B cell (primary cell): Measurements from ENCODE around the gene CTRB2. TPM values are rescaled to one million over a fixed set of nuclear protein-coding genes. Genes with fewer than 3 reads are reported as not detected.

Experiments used
- ATAC-seq: fragments of 200-7000 bp; cut with Tn5 transposase; one replicate; pipeline ENCODE4 v1.10.0; 2021; ENCODE audit warnings: low read depth, mild to moderate bottlenecking, moderate number of reproducible peaks, moderate library complexity
- CTCF ChIA-PET: fragments of 350-600 bp; sonication (Branson Sonifier 250); formaldehyde crosslinking; loops from one replicate; lab custom pipeline; 2021; ENCODE audit warnings: antibody characterized with exemption, inconsistent platforms; lab: Charles Lee
- POLR2A ChIA-PET: fragments of 350-600 bp; sonication (Branson Sonifier 250); formaldehyde crosslinking; loops from one replicate; lab custom pipeline; 2021; ENCODE audit warnings: antibody characterized with exemption; lab: Charles Lee
- DNase-seq: peaks from one replicate; pipeline ENCODE4 v3.0.0; 2013
- H2AFZ ChIP-seq: 2 replicates; pipeline ENCODE4 v1.6.1; 2012; ENCODE audit warnings: mild to moderate bottlenecking, low read depth, low read length; ENCODE audit not compliant: insufficient read depth, poor library complexity, severe bottlenecking
- H3K27ac ChIP-seq, 2 donors: 1 replicate in 1 of 2; 2 replicates in 1 of 2; pipeline ENCODE4 v1.5.1; 2012 to 2013; ENCODE audit warnings: low read length in 2 of 2, mild to moderate bottlenecking in 2 of 2, moderate library complexity in 1 of 2
- H3K27me3 ChIP-seq, 4 experiments: fragments of 200-600 bp in 1 of 4; sonication (generic) in 1 of 4; replicated peaks in 1 of 4; 1 replicate in 2 of 4; 2 replicates in 2 of 4; pipeline versions ENCODE4 v1.6.1 to v1.7.0; 2013 to 2016; ENCODE audit warnings: low read length in 3 of 4, mild to moderate bottlenecking in 2 of 4, mixed read lengths in 1 of 4, moderate library complexity in 1 of 4; ENCODE audit not compliant: insufficient read depth in 4 of 4, control insufficient read depth in 3 of 4; ENCODE audit errors: control extremely low read depth in 1 of 4
- H3K36me3 ChIP-seq, 2 experiments: replicated peaks in 1 of 2; 1 replicate in 1 of 2; 2 replicates in 1 of 2; pipeline versions ENCODE4 v1.6.1 to v1.7.1; 2013; ENCODE audit warnings: low read length in 1 of 2; ENCODE audit not compliant: insufficient read depth in 2 of 2, control insufficient read depth in 1 of 2; ENCODE audit errors: control extremely low read depth in 1 of 2, extremely low read depth in 1 of 2
- H3K4me1 ChIP-seq, 2 donors: fragments of 200-600 bp in 1 of 2; sonication (generic) in 1 of 2; 1 replicate in 1 of 2; 2 replicates in 1 of 2; pipeline versions ENCODE4 v1.5.1 to v1.6.1; 2013 to 2017; ENCODE audit warnings: low read length in 2 of 2; ENCODE audit not compliant: control insufficient read depth in 2 of 2, insufficient read depth in 2 of 2
- H3K4me2 ChIP-seq: replicated peaks from 2 replicates; pipeline ENCODE3; 2012; ENCODE audit warnings: mild to moderate bottlenecking, low read depth, low read length; ENCODE audit not compliant: poor library complexity, severe bottlenecking
- H3K4me3 ChIP-seq, 5 experiments: fragments of 200-600 bp in 1 of 5; sonication (generic) in 1 of 5; 1 replicate in 3 of 5; 2 replicates in 2 of 5; pipeline versions ENCODE4 v1.5.1 to v1.7.0; 2011 to 2016; ENCODE audit warnings: low read length in 4 of 5, mild to moderate bottlenecking in 4 of 5, low read depth in 2 of 5, control low read depth in 1 of 5, moderate library complexity in 1 of 5; ENCODE audit not compliant: insufficient read depth in 1 of 5; ENCODE audit errors: control extremely low read depth in 1 of 5, extremely low read depth in 1 of 5
- H3K79me2 ChIP-seq: fragments of 200-600 bp; sonication (generic); one replicate; pipeline ENCODE4 v1.6.0; 2016; ENCODE audit warnings: low read length; ENCODE audit not compliant: control insufficient read depth, insufficient read depth
- H3K9ac ChIP-seq: fragments of 200-600 bp; sonication (generic); 2 replicates; pipeline ENCODE4 v1.6.1; 2017; ENCODE audit warnings: mild to moderate bottlenecking, low read length, moderate library complexity
- H3K9me3 ChIP-seq, 3 donors: one replicate each; pipeline versions ENCODE4 v1.6.1 to v1.7.1; 2013; ENCODE audit warnings: low read length in 2 of 3; ENCODE audit not compliant: control insufficient read depth in 2 of 3, insufficient read depth in 1 of 3; ENCODE audit errors: control extremely low read depth in 1 of 3
- H4K20me1 ChIP-seq: 2 replicates; pipeline ENCODE4 v1.6.0; 2012; ENCODE audit warnings: mild to moderate bottlenecking, low read length; ENCODE audit not compliant: insufficient read depth, control insufficient read depth, poor library complexity, severe bottlenecking
- H3K27ac Mint-ChIP-seq: one replicate; pipeline ENCODE4 v1.8.0; 2021; ENCODE audit warnings: mixed read lengths
- H3K27me3 Mint-ChIP-seq: one replicate; pipeline ENCODE4 v1.8.0; 2021; ENCODE audit warnings: mixed read lengths
- H3K4me1 Mint-ChIP-seq: one replicate; pipeline ENCODE4 v1.8.0; 2021; ENCODE audit warnings: mixed read lengths
- H3K4me3 Mint-ChIP-seq: one replicate; pipeline ENCODE4 v1.8.0; 2021; ENCODE audit warnings: mixed read lengths
- H3K9me3 Mint-ChIP-seq: one replicate; pipeline ENCODE4 v1.8.0; 2022; ENCODE audit warnings: mixed read lengths; ENCODE audit not compliant: insufficient read depth
- CTCF ChIP-seq: fragments of 200-600 bp; IDR thresholded peaks from one replicate; pipeline ENCODE4 v1.8.0; 2022; ENCODE audit warnings: antibody characterized with exemption, mild to moderate bottlenecking
- EZH2 ChIP-seq: IDR thresholded peaks from 2 replicates; pipeline ENCODE4 v1.6.1; 2012; ENCODE audit warnings: borderline replicate concordance, low read depth, mild to moderate bottlenecking, moderate library complexity, low read length; ENCODE audit not compliant: insufficient read depth, poor library complexity, severe bottlenecking
- WGBS: methylation state at CpG from one replicate; pipeline ENCODE4 v1.1.5; 2013; ENCODE audit warnings: missing lambda C conversion rate; ENCODE audit not compliant: insufficient coverage; 5-methylcytosine and 5-hydroxymethylcytosine counted together
- intact Hi-C: fragments of 100-400 bp; cut with micrococcal nuclease; formaldehyde crosslinking; loops from one replicate; pipeline ENCODE4 v1.10.0; 2022
- polyA plus RNA-seq: library from polyadenylated mRNA; depleted of rRNA; stranded (reverse); fragments of >200 nt; gene quantifications from 2 replicates; pipeline ENCODE4 v1.2.3, GENCODE V29; 2012
- total RNA-seq, 2 donors: library from RNA; stranded (reverse); fragments of 120-200 nt in 1 of 2; gene quantifications; 1 replicate in 1 of 2; 2 replicates in 1 of 2; pipeline versions ENCODE4 v1.2.3 to v1.2.4, GENCODE V29; 2013 to 2022

The CTRB2 gene
- total and polyA plus RNA-seq, 2 donors (not counting 1 experiment from before 2014, with no cell fraction given): not detected

GRCh38 chr16:75179208-75179607, 27.8 kb downstream of the CTRB2 start:
- H3K36me3 ChIP-seq: no peaks in the 10 kb centered on the region
- H3K27ac Mint-ChIP-seq: no peak overlapping the region
- intact Hi-C loops: no loop called here
- no peaks in the 10 kb centered on the region for H3K4me1 Mint-ChIP-seq
- ATAC-seq (no peak), DNase-seq (no peak)
- H3K4me1 ChIP-seq: no peaks in the 10 kb centered on the region
- H3K9me3 ChIP-seq: peaks cover 1 to 39% (median 21%) of the 10 kb centered on the region in 3 donors
- no peak overlapping the region for H3K9ac ChIP-seq
- H3K4me3 Mint-ChIP-seq: peak overlapping the region; percentile 20
- no peak overlapping the region for H3K4me2 ChIP-seq
- POLR2A ChIA-PET: no interaction called here
- no peak overlapping the region for H2AFZ ChIP-seq
- H3K27me3 ChIP-seq: peaks cover 0 to 4% (median 0%) of the 10 kb centered on the region in 4 experiments
- H3K27me3 Mint-ChIP-seq: peaks cover 12% of the 10 kb centered on the region
- TF ChIP-seq CTCF: no peak
- no peak for TF ChIP-seq EZH2
- H3K27ac ChIP-seq: no peak overlapping the region
- H3K79me2 ChIP-seq: no peaks in the 10 kb centered on the region
- H3K9me3 Mint-ChIP-seq: peaks cover 17% of the 10 kb centered on the region
- WGBS: 63% methylated on average over 3 of the region's 6 CpGs
- H4K20me1 ChIP-seq: no peaks in the 10 kb centered on the region
- CTCF ChIA-PET: no interaction called here
- no peak overlapping the region for H3K4me3 ChIP-seq

GRCh38 chr16:75176926-75177325, 30.0 kb downstream of the CTRB2 start:
- no peak overlapping the region for H3K27ac Mint-ChIP-seq
- no peaks in the 10 kb centered on the region for H4K20me1 ChIP-seq
- ATAC-seq: no peak
- H3K4me1 Mint-ChIP-seq: no peaks in the 10 kb centered on the region
- H3K9me3 Mint-ChIP-seq: peaks cover 31% of the 10 kb centered on the region
- H3K4me3 Mint-ChIP-seq: no peak overlapping the region
- peaks cover 0 to 4% (median 0%) of the 10 kb centered on the region in 4 experiments for H3K27me3 ChIP-seq
- DNase-seq: no peak
- no peaks in the 10 kb centered on the region for H3K36me3 ChIP-seq
- no peaks in the 10 kb centered on the region for H3K4me1 ChIP-seq
- TF ChIP-seq CTCF: no peak
- TF ChIP-seq EZH2: no peak
- H3K79me2 ChIP-seq: no peaks in the 10 kb centered on the region
- H3K9me3 ChIP-seq: peaks cover 6 to 54% (median 39%) of the 10 kb centered on the region in 3 donors
- no peak overlapping the region for H3K4me3 ChIP-seq
- H3K27me3 Mint-ChIP-seq: peaks cover 7% of the 10 kb centered on the region
- no peak overlapping the region for H2AFZ ChIP-seq
- POLR2A ChIA-PET: no interaction called here
- 94% methylated on average over 2 of the region's 2 CpGs for WGBS
- no peak overlapping the region for H3K9ac ChIP-seq
- intact Hi-C loops: no loop called here
- H3K27ac ChIP-seq: no peak overlapping the region
- H3K4me2 ChIP-seq: no peak overlapping the region
- CTCF ChIA-PET: no interaction called here
